Panc1 (cell line): ENCODE data around the gene BOLA2B.

ENCODE experiments used
- POLR2AphosphoS5 ChIP-seq: IDR thresholded peaks from 2 replicates; pipeline ENCODE4 v1.6.1; 2012; ENCODE audit warnings: mild to moderate bottlenecking, low read depth, low read length, moderate library complexity
- SIN3A ChIP-seq: IDR thresholded peaks from 2 replicates; pipeline ENCODE4 v1.6.1; 2012; ENCODE audit warnings: low read depth, mild to moderate bottlenecking, low read length, moderate library complexity, borderline replicate concordance; ENCODE audit not compliant: insufficient read depth
- TCF7L2 ChIP-seq: IDR thresholded peaks from 2 replicates; pipeline ENCODE4 v1.6.1; 2011; ENCODE audit warnings: mild to moderate bottlenecking, low read depth, low read length, inconsistent platforms
- TF ChIP-seq, protein P1 (sequence below): fragments of 450-650 bp; IDR thresholded peaks from 2 replicates; pipeline ENCODE4 v1.5.1; 2017; ENCODE audit warnings: mild to moderate bottlenecking
- TF ChIP-seq, protein P2 (sequence below), 2 experiments: IDR thresholded peaks; 2 replicates each; pipeline ENCODE4 v1.6.1; 2011 to 2012; ENCODE audit warnings: low read depth in 2 of 2, control low read depth in 1 of 2, low read length in 1 of 2, mild to moderate bottlenecking in 1 of 2, moderate library complexity in 1 of 2; ENCODE audit not compliant: insufficient read depth in 1 of 2

DNA sequence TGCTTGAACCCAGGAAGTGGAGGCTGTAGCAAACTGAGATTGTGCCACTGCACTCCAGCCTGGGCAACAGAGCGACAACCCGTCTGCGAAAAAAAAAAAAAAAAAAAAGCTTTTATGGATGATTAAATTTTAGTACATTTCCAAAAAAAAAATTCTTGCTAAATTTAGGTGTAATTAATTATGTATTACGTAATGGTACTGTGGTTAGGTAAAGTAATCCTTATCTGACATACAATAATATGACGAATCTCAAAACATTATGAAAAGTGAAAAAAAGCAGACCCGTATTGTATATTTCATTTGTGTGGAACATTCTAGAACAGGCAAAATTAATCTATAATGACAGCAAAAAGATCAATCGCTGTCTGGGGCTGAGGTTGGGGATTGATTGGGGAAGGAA is 20.4 kb downstream of the BOLA2B start:
- TF ChIP-seq, protein P1, sequence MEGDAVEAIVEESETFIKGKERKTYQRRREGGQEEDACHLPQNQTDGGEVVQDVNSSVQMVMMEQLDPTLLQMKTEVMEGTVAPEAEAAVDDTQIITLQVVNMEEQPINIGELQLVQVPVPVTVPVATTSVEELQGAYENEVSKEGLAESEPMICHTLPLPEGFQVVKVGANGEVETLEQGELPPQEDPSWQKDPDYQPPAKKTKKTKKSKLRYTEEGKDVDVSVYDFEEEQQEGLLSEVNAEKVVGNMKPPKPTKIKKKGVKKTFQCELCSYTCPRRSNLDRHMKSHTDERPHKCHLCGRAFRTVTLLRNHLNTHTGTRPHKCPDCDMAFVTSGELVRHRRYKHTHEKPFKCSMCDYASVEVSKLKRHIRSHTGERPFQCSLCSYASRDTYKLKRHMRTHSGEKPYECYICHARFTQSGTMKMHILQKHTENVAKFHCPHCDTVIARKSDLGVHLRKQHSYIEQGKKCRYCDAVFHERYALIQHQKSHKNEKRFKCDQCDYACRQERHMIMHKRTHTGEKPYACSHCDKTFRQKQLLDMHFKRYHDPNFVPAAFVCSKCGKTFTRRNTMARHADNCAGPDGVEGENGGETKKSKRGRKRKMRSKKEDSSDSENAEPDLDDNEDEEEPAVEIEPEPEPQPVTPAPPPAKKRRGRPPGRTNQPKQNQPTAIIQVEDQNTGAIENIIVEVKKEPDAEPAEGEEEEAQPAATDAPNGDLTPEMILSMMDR = no peak
- TF ChIP-seq POLR2AphosphoS5 = no peak
- TF ChIP-seq, protein P2, sequence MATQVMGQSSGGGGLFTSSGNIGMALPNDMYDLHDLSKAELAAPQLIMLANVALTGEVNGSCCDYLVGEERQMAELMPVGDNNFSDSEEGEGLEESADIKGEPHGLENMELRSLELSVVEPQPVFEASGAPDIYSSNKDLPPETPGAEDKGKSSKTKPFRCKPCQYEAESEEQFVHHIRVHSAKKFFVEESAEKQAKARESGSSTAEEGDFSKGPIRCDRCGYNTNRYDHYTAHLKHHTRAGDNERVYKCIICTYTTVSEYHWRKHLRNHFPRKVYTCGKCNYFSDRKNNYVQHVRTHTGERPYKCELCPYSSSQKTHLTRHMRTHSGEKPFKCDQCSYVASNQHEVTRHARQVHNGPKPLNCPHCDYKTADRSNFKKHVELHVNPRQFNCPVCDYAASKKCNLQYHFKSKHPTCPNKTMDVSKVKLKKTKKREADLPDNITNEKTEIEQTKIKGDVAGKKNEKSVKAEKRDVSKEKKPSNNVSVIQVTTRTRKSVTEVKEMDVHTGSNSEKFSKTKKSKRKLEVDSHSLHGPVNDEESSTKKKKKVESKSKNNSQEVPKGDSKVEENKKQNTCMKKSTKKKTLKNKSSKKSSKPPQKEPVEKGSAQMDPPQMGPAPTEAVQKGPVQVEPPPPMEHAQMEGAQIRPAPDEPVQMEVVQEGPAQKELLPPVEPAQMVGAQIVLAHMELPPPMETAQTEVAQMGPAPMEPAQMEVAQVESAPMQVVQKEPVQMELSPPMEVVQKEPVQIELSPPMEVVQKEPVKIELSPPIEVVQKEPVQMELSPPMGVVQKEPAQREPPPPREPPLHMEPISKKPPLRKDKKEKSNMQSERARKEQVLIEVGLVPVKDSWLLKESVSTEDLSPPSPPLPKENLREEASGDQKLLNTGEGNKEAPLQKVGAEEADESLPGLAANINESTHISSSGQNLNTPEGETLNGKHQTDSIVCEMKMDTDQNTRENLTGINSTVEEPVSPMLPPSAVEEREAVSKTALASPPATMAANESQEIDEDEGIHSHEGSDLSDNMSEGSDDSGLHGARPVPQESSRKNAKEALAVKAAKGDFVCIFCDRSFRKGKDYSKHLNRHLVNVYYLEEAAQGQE (IDR thresholded peaks at IDR 0.05; ENCODE audit: insufficient read depth in 1 of 2, low read depth in 2 of 2, low read length in 1 of 2) = no peak
- no peak for TF ChIP-seq TCF7L2
- TF ChIP-seq SIN3A = no peak
